ENCODE measurements around the gene GRIK4. TPM values are rescaled to one million over a fixed set of nuclear protein-coding genes. Genes with fewer than 3 reads are reported as not detected.

Gene GRIK4
- total RNA-seq, 1 donor from 2014 or later = under 0.01 TPM

GRCh38 chr11:120893440-120894201 lies 382.1 kb downstream of the GRIK4 start:
- no peak for DNase-seq

- no peak for DNase-seq
These were observed 382.8 kb downstream of the GRIK4 start for GRCh38 chr11:120894202-120894985.

GRCh38 chr11:120896687-120897086 lies 385.1 kb downstream of the GRIK4 start:
- no peak for DNase-seq

- no peak for DNase-seq
These were observed 387.0 kb downstream of the GRIK4 start for GRCh38 chr11:120898568-120898967.

- DNase-seq = no peak
These were observed 388.2 kb downstream of the GRIK4 start for GRCh38 chr11:120899720-120900119.

- no peak for DNase-seq
These were observed 389.1 kb downstream of the GRIK4 start for GRCh38 chr11:120900643-120901042.

GRCh38 chr11:120903686-120904085 lies 392.1 kb downstream of the GRIK4 start:
- no peak for DNase-seq

GRCh38 chr11:120904116-120904515 lies 392.6 kb downstream of the GRIK4 start:
- no peak for DNase-seq

- DNase-seq = no peak
These were observed 395.2 kb downstream of the GRIK4 start for GRCh38 chr11:120906766-120907165.

GRCh38 chr11:120907971-120908370 lies 396.4 kb downstream of the GRIK4 start:
- no peak for DNase-seq

- DNase-seq = no peak
These were observed 397.1 kb downstream of the GRIK4 start for GRCh38 chr11:120908461-120909181.

GRCh38 chr11:120909676-120910416 lies 398.3 kb downstream of the GRIK4 start:
- no peak for DNase-seq

- DNase-seq = no peak
These were observed 400.4 kb downstream of the GRIK4 start for GRCh38 chr11:120911943-120912342.

GRCh38 chr11:120912504-120912903 lies 401.0 kb downstream of the GRIK4 start:
- DNase-seq = peak; percentile 58

- no peak for DNase-seq
These were observed 401.4 kb downstream of the GRIK4 start for GRCh38 chr11:120912915-120913314.

- DNase-seq = no peak
These were observed 402.5 kb downstream of the GRIK4 start for GRCh38 chr11:120914021-120914420.

GRCh38 chr11:120914601-120915000 lies 403.1 kb downstream of the GRIK4 start:
- no peak for DNase-seq

- no peak for DNase-seq
These were observed 406.2 kb downstream of the GRIK4 start for GRCh38 chr11:120917559-120918239.

GRCh38 chr11:120918257-120918656 lies 406.7 kb downstream of the GRIK4 start:
- DNase-seq = no peak

GRCh38 chr11:120919045-120919444 lies 407.5 kb downstream of the GRIK4 start:
- DNase-seq = no peak

- DNase-seq = no peak
These were observed 408.0 kb downstream of the GRIK4 start for GRCh38 chr11:120919566-120919965.
